Right forelimb (tissue), 1 donor: ENCODE results near the gene PRKCI.

Source experiments
- DNase-seq: peaks from one replicate; pipeline ENCODE4 v3.0.0-alpha.2; 2018

Gene PRKCI

DNA sequence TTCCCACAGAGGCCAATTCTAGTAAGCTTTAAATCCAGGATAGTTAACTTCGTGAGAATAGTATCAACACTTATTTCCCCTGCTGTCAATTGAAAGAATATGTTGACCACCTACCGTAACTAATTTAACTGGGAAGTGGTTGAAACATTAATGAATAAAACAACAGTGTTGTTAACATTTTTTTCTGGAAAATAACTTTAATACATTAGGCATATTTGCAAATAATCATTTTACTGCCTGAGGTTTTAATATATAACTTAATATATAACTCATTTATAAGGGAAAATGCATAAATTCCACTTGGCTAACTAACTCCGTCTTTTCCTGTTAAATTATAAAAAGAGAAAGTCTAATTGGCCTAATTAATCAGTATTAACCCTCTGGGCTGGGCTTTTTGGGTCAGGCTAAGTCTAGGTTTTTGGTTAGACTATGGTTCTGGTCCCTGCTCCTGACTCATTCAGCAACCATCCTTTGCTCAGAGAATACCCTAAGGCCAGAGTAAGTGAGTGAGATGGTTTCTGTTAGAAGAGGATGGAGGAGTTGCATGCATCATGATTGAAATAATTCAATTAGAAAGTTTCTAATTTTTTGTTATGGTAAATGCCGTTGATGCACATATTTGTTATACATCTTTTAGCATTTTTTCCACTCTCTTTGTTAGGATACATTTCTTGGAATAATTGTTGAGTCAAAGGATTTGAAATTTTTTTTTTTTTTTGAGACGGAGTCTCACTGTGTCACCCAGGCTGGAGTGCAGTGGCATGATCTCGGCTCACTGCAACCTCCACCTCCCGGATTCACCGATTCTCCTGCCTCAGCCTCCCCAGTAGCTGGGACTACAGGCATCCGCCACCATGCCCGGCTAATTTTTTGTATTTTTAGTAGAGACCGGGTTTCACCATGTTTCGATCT lies 124.5 kb downstream of the PRKCI start:
- no peak for DNase-seq

DNA sequence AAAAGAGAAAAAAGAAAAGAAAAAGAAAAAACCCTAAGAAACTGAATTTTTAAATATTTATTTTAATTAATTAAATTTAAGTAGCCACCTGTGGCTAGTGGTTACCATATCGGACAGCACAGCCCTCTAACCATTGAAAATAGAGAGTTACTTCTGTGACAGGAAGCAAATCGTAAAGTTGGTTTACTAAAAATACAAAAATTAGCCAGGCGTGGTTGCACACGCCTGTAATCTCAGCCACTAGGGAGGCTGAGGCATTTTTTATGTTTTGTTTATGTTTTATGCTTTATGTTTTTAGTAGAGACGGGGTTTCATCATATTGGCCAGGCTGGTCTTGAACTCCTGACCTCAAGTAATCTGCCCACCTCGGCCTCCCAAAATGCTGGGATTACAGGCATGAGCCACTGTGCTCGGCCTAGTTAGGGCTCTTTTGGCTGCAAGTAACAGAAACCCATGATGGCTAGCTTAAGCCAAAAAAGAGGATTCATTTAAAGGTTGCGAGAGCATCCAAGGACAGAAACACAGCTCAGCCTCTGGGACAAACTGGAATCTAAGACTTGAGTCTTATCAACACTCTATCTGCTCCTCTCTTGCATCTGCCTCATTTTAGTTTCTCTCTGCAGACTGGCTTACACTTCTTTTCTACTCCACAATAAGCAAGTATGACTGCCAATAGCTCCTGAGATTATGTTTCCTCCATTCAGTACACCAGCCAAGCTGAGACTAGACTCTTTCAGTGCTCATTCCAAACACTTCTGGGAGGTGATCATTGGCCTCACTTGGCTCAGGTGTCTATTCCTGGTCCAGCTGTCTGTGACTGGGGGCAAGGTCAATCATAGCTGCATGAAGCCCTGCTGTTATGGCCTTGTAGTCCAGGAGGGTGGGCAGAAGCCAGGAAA lies 128.5 kb downstream of the PRKCI start:
- DNase-seq, result no peak

DNA sequence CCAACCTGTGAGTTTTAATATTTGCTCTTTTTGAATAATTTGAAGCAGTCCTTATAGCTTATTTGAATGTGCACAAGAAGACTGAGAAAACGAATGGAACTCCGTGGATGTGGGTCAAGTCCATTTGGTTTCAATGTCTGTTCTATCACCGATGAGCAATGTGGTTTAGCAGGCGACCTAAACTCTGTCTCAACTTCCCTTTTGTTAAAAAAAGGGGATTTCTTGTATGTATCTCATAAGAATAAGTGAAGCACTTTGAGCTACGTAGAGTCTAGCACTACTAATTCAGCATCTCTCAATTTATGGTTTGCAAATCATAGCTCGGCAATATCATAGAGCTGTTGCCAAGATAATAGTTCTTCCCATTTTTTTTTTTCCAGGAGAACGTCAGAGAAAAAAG lies 130.7 kb downstream of the PRKCI start:
- DNase-seq, result no peak

DNA sequence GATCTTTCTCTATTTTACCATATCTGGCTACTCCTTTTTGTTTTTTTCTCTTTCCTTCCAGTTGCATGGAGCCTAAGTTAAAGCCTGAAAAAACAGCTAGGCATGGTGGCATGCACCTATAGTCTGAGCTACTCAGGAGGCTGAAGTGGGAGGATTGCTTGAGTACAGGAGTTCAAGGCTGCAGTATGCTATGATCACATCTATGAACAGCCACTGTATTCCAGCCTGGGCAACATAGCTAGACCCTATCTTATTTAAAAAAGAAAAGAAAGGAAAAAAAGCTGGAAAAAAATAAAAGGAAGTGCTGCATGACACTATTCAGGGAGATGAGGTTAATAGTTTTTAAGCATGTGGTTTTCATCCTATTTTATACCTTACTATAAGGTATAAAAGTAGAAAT lies 131.3 kb downstream of the PRKCI start:
- DNase-seq, result no peak

DNA sequence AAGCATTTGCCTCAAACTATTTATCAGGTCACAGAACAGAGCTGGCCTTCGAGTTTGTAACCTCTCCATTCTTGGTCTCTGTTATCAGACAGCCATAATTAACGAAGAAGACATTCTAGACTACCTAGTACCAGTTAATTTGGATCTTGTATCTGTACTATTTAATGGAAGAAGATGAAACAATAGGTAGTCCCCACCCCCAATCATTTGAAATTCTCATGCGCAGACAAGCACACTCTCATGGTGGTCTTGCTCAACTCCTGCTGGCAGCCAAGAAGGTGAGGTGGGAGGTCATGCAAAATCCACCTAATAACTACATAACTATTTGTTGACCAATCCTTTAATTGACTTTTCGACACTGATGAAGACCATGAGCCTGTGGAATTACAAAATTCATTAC lies 132.5 kb downstream of the PRKCI start:
- DNase-seq, result no peak
